Inflammatory macrophage (primary cell): Measurements from ENCODE around the gene NTNG1.

Experiments
- DNase-seq, 2 donors: peaks; one replicate each; pipeline ENCODE4 v3.0.0-alpha.2; 2020 to 2022

NTNG1 gene

DNA sequence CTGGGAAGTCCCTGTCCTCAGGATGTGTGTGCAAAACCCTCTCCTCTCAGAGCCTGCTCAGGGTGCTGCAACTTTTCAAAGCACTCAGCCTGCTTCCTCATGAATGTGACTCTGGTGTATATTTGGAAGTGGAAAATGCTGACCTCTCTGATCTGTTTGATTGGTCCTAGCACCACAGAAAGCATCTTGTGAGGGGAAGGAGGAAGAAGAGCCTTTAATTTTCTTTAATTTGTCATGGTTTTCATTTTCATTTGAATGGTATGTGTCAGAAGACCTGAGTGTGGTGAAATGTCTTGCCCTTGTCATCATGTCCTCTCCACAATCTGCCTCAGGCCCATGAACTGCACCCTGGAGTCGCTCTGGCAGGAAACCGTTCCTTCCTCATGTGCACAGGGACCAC lies 383.5 kb downstream of the NTNG1 start:
- DNase-seq = no peak

- DNase-seq = no peak
Observed at GRCh38 chr1:107525145-107525544, 384.3 kb downstream of the NTNG1 start.

DNA sequence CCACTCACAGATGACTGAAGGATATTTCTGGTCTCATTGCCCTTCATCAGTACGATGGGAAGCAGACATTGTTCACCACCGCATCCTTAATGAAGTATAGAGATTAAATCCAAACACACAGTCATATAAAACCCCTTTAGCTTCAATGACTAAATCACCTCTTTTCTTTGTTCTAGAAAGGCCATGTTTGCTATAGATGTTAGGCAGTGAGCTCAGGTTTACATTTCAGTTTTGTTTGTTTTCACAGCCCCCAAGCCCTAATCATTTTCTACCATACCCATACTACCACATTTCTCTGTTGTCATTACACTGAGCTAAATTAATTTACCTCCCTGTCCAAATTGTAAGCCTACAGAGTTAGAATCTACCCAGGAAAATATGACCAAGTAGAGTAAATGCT lies 385.1 kb downstream of the NTNG1 start:
- DNase-seq = no peak

DNA sequence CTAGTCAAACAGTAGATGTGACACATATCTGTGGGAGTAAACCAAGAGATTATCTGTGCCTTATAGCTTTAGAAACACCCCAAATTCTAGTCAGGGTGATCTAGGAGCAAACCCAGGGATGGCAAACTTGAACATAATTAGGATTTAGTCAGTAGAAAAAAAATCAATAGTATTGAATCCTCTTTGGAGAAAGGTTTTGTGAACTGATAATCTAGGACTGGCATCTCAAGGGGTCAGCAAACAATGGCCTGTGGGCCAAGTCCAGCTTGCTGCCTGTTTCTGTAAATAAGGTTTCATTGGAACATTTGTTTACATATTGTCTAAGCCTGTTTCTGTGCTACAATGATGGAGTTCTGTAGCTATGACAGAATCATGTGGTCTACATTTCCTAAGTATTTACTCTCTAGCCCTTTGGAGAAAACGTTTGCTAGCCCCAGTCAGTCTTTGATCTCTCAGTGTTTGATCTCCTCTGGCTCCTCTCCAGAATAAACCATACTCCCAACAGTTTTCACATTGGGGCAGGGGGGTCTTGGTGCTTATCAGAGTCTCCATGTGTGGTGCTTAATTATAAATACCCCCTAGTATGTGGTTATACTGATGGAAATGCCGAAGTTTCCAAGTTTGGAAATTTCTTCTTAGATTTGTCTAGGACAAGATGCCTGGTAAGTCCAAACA lies 385.8 kb downstream of the NTNG1 start:
- DNase-seq = no peak

GRCh38 chr1:107529511-107530149 lies 388.8 kb downstream of the NTNG1 start:
- DNase-seq = peak; percentile 11 to 20

GRCh38 chr1:107530543-107530942 lies 389.7 kb downstream of the NTNG1 start:
- no peak for DNase-seq

- no peak for DNase-seq
Observed at GRCh38 chr1:107531065-107531908, 390.4 kb downstream of the NTNG1 start.

DNA sequence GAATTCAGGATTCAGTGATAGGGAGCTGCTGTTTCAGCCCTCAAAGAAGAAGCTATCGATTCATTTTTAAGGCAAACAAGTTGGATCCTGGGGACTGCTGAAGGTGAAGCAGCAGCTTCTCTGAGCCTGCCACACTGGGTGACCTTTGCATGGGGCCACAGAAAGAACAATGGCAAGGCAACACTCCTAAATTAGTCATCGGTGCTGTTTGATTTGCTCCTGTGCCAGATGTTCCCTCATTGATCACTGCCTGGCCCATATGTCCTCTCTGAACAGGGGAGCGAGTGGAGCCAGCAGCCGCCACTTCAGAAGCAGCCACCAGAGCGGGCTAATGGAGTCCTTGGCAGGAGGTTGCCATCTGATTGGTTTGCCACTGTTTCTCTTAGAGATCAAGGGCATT lies 391.5 kb downstream of the NTNG1 start:
- no peak for DNase-seq
